ENCODE measurements around the gene TRNP1. TPM values are rescaled to one million over a fixed set of nuclear protein-coding genes. Genes with fewer than 3 reads are reported as not detected.
A peak's percentile ranks its signal among the peaks of the same experiment; 100 is the strongest.

Gene TRNP1
- total RNA-seq, 8 experiments from 2014 or later: 4.5 to 32.1 (median 15.9) TPM

DNA sequence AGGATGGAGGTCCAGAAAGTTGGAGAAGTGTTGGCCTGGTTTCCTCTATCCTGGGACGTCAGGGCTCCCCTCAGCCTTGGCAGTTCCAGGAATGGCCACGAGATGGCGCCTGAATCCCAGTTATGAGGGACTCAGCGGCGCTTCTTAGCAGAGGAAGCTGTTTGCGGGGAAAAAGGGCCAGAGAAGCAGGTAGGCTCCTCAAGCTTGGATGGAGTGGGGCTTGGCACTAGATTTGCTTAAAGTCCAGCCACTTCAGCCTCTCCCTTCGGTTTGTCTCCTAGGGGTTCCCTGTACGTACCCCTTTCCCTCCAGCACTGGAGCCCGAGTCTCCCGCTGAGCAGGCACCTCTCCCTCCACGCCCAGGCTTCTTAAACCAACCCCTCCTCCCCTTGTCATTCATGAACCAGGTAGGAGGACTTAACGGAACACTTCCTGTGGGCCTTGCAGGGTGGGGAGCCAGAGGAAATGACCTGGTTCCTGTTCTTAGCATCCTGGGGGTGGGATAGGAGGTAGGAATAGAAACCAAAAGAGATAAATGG, 51.2 kb downstream of the TRNP1 start:
- Histone ChIP-seq H3K4me1 (replicated peaks in 1 of 2) (peaks cover 4 to 17% of the 10 kb centered on the region in 2 donors), H3K27ac (no peak overlapping the region), H3K4me3 (no peak overlapping the region)
- ATAC-seq (replicated peaks in 6 of 8): peak; percentile 76 to 95 (median 88)
- in situ Hi-C loops (cut with MboI; ENCODE audit: low pct_unique_long_range_greater_than_20kb in 2 of 9, low sequenced_read_pairs in 9 of 9, unreplicated experiment in 9 of 9): loop anchor here in 6 of 9 experiments (10.0 to 25.0 kb wide), 3 partner anchors 50 to 568 kb away; partner anchors contain the start of gene AHDC1 (in 1 of the 6)
- 0 to 56% (median 4%) methylated on average over 1 to 12 of the region's 12 CpGs; no CpG with 5 or more reads in 1 of the 10 experiments for WGBS, 10 experiments

DNA sequence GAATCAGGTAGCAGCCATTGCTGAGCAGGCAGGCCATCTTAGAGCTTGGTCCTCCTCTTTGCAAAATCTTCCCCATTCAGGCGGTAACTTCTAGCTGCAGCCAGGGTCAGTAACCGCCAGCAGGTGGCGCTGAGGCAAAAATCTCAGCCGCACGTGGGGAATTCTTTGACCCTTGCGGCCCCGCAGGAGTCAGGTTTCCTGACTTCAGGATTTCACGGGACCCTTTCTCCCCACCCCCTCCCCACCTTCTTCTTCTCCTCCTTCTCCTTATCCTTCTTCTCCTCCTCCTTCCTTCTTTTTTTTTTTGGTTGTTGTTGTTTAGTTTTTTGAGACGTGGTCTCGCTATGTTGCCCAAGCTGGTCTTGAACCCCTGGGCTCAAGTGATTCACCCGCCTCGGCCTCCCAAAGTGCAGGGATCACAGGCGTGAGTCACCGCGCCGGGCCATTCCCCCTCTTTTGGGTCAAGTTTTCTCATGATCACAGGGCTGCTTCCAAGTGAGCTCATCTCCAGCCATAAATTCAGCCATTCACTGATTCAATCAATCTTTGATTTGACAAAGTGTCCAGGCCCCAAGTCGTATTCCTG, 52.6 kb downstream of the TRNP1 start:
- WGBS, 10 experiments: 0 to 50% (median 34%) methylated on average over 1 to 17 of the region's 17 CpGs; no CpG with 5 or more reads in 2 of the 10 experiments
- in situ Hi-C loops (cut with MboI; ENCODE audit: low pct_unique_long_range_greater_than_20kb in 2 of 9, low sequenced_read_pairs in 9 of 9, unreplicated experiment in 9 of 9): loop anchor here in 6 of 9 experiments (10.0 to 25.0 kb wide), 3 partner anchors 49 to 566 kb away; partner anchors contain the start of gene AHDC1 (in 1 of the 6)
- Histone ChIP-seq H3K27ac (no peak overlapping the region), H3K4me1 (replicated peaks in 1 of 2) (peaks cover 7 to 21% of the 10 kb centered on the region in 2 donors), H3K4me3 (no peak overlapping the region)
- peak; percentile 33 to 62 (median 52) for ATAC-seq (replicated peaks in 6 of 8)

GRCh38 chr1:27047914-27048313, 54.4 kb downstream of the TRNP1 start:
- in situ Hi-C loops (cut with MboI; ENCODE audit: low pct_unique_long_range_greater_than_20kb in 2 of 9, low sequenced_read_pairs in 9 of 9, unreplicated experiment in 9 of 9): loop anchor here in 6 of 9 experiments (10.0 to 25.0 kb wide), 3 partner anchors 47 to 564 kb away; partner anchors contain the start of gene AHDC1 (in 1 of the 6)

GRCh38 chr1:27049100-27049499, 55.6 kb downstream of the TRNP1 start:
- WGBS, 10 experiments: 0 to 95% (median 94%) methylated on average over 1 to 2 of the region's 2 CpGs; no CpG with 5 or more reads in 5 of the 10 experiments
- Histone ChIP-seq H3K4me3 (no peak overlapping the region), H3K27ac (peak overlapping the region in 1 of 2 donors; percentile 31), H3K4me1 (replicated peaks in 1 of 2) (peaks cover 7 to 21% of the 10 kb centered on the region in 2 donors)
- ATAC-seq (replicated peaks in 6 of 8): peak in 2 of 8 experiments; percentile 1 to 6
- in situ Hi-C loops (cut with MboI; ENCODE audit: low pct_unique_long_range_greater_than_20kb in 2 of 9, low sequenced_read_pairs in 9 of 9, unreplicated experiment in 9 of 9): loop anchor here in 6 of 9 experiments (10.0 to 25.0 kb wide), 3 partner anchors 46 to 563 kb away; partner anchors contain the start of gene AHDC1 (in 1 of the 6)

More at GRCh38 chr1:27047914-27048313, 54.4 kb downstream of the TRNP1 start:
- WGBS, 10 experiments: 29 to 93% (median 76%) methylated on average over 1 to 6 of the region's 6 CpGs; no CpG with 5 or more reads in 4 of the 10 experiments
- no peak for ATAC-seq (replicated peaks in 6 of 8)
- no peak overlapping the region for H3K27ac ChIP-seq
- H3K4me1 ChIP-seq (replicated peaks in 1 of 2): peaks cover 7 to 21% of the 10 kb centered on the region in 2 donors
- no peak overlapping the region for H3K4me3 ChIP-seq

- in situ Hi-C loops (cut with MboI; ENCODE audit: low pct_unique_long_range_greater_than_20kb in 2 of 9, low sequenced_read_pairs in 9 of 9, unreplicated experiment in 9 of 9): loop anchor here in 6 of 9 experiments (10.0 to 25.0 kb wide), 3 partner anchors 45 to 563 kb away; partner anchors contain the start of gene AHDC1 (in 1 of the 6)
- peak overlapping the region in 1 of 2 donors; percentile 31 for H3K27ac ChIP-seq
Measured at GRCh38 chr1:27049607-27050006, 56.1 kb downstream of the TRNP1 start.

More at GRCh38 chr1:27049607-27050006, 56.1 kb downstream of the TRNP1 start:
- Histone ChIP-seq H3K4me1 (replicated peaks in 1 of 2) (peaks cover 7 to 21% of the 10 kb centered on the region in 2 donors), H3K4me3 (no peak overlapping the region)
- ATAC-seq (replicated peaks in 6 of 8): peak in 6 of 8 experiments; percentile 38 to 65 (median 44)
- 0 to 50% (median 37%) methylated on average over 1 to 3 of the region's 3 CpGs; no CpG with 5 or more reads in 5 of the 10 experiments for WGBS, 10 experiments

Other genes with a start within 250 kb of the TRNP1 start
- 10 to 100 TPM in 6 of 8 experiments, 1 to 10 TPM in 2; 8.2 to 26.7 (median 10.3) TPM for gene PIGV, start 205.7 kb upstream of the TRNP1 start, total RNA-seq
- 10 to 100 TPM in 5 of 8 experiments, 1 to 10 TPM in 3; 5.0 to 25.3 (median 13.4) TPM for gene ZDHHC18, start 167.0 kb upstream of the TRNP1 start, total RNA-seq
- 1 to 10 TPM in 2 of 8 experiments, under 1 TPM in 5, not detected in 1; 0.16 to 1.3 (median 0.75) TPM for gene SFN, start 130.5 kb upstream of the TRNP1 start, total RNA-seq
- 10 to 100 TPM; 11.5 to 39.5 (median 15.8) TPM for gene GPN2, start 103.4 kb upstream of the TRNP1 start, total RNA-seq
- 10 to 100 TPM in 7 of 8 experiments, 1 to 10 TPM in 1; 8.6 to 26.2 (median 11.8) TPM for gene GPATCH3, start 93.2 kb upstream of the TRNP1 start, total RNA-seq
- gene NR0B2, start 79.7 kb upstream of the TRNP1 start, total RNA-seq: under 1 TPM in 1 of 8 experiments, not detected in 7; 0.24 TPM
- gene NUDC, start 71.9 kb upstream of the TRNP1 start, total RNA-seq: 100 to 1,000 TPM in 2 of 8 experiments, 10 to 100 TPM in 6; 63.9 to 122 (median 79.8) TPM
- gene KDF1, start 33.2 kb upstream of the TRNP1 start, total RNA-seq: under 1 TPM in 6 of 8 experiments, not detected in 2; 0.16 to 0.71 (median 0.27) TPM
- 10 to 100 TPM in 2 of 8 experiments, 1 to 10 TPM in 4, under 1 TPM in 2; 0.60 to 41.3 (median 1.4) TPM for gene TENT5B, start 19.2 kb downstream of the TRNP1 start, total RNA-seq
- gene SLC9A1, start 161.4 kb downstream of the TRNP1 start, total RNA-seq: 10 to 100 TPM in 4 of 8 experiments, 1 to 10 TPM in 4; 4.2 to 39.5 (median 10.7) TPM
- 10 to 100 TPM; 11.1 to 39.4 (median 27.8) TPM for gene WDTC1, start 240.9 kb downstream of the TRNP1 start, total RNA-seq

Data from motor neuron (in vitro differentiated cells).